Measurements from ENCODE around the gene RAB26.

The RAB26 gene

DNA sequence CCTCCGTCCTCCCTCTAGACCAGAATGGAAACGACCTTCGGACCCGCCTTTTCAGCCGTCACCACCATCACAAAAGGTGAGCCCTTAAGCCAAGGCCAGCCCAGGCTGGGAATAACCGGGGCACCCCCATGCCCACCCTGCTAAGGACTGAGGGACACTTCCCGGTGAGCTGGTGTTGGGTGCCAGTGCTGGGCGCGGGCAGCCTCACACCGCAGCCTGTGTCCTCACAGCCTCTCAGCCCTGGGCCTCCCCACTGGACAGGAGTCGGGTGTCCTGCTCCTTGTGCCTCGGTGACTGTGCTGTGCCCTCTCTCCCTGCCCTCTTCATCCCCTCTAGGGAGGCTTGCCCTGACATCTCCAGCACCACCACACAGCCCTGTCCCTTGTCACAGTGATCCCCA lies 17.4 kb downstream of the RAB26 start:
- Histone ChIP-seq H2AFZ (ENCODE audit: low read depth, low read length) (no peak overlapping the region), H3K4me3 (ENCODE audit: low read length) (no peak overlapping the region), H3K9me3 (ENCODE audit: low read length) (no peaks in the 10 kb centered on the region), H3K27me3 (ENCODE audit: insufficient read depth, low read length) (no peaks in the 10 kb centered on the region), H3K36me3 (ENCODE audit: insufficient read depth, low read length) (peaks cover 24% of the 10 kb centered on the region), H3K4me1 (ENCODE audit: insufficient read depth, low read length) (peaks cover under 1% of the 10 kb centered on the region)

DNA sequence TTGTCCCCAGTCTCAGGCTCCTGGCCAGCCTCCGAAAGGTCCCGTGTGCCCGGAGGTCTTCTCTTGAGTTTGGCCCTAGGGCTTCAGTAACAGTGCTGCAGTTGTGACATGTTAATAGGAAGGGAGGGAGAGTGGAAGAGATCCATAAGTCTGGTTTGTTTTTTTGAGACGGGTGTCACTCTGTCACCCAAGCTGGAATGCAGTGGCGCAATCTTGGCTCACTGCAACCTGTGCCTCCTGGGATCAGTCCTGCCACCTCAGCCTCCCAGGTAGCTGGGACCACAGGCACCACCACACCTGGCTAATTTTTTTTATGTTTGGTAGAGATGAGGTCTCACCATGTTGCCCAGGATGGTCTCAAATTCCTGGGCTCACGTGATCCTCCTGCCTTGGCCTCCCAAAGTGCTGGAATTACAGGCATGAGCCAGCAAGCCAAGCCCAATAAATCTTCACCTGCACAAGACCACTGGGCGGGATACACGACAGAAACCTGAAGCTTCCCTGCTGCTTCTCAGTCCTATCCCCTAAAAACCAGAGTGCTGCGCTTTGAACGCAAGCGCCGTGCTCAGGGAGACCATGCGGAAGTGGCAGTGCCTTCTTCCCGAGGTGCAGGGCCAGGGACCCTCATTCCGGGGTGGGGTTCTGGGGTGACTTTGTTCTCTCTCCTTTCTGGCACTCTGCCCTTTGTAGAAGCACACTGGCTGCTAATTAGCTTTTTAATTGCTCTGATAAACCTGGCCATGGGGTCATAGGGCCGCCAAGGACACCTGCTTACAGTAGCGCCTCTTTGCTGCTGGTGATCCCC lies 18.0 kb downstream of the RAB26 start:
- H3K4me1 ChIP-seq (ENCODE audit: insufficient read depth, low read length) = no peaks in the 10 kb centered on the region
- H2AFZ ChIP-seq (ENCODE audit: low read depth, low read length) = no peak overlapping the region
- H3K4me3 ChIP-seq (ENCODE audit: low read length) = no peak overlapping the region
- no peaks in the 10 kb centered on the region for H3K9me3 ChIP-seq (ENCODE audit: low read length)
- peaks cover 28% of the 10 kb centered on the region for H3K36me3 ChIP-seq (ENCODE audit: insufficient read depth, low read length)
- H3K27me3 ChIP-seq (ENCODE audit: insufficient read depth, low read length) = no peaks in the 10 kb centered on the region

DNA sequence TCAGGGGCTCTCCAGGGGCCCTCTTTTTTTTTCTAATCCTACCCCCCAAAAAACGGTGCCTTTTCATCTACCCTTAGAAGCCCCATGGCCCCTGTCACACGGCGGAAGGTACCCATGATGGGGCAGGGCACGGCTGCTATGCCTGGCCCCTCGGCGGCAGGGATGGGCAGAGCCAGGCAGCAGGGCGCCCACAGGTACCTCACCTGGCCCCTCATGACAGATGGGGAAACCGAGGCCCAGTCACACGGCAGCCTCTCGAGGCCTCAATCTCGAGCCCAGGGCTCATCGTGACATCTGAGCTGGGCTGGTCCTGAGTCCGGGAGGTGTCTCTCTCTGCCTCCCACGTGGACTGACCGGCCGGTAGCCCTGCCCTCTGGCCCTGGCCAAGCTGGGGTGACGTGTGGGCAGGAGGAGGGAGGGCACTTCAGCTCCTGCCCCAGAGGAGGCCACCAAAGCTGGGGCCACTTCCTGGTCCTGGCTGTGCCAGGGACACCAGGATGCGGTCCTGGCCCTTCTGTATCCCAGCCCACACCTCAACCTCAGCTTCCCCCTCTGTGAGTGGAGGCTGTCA lies 18.7 kb downstream of the RAB26 start:
- Histone ChIP-seq H3K9me3 (ENCODE audit: low read length) (no peaks in the 10 kb centered on the region), H3K4me3 (ENCODE audit: low read length) (no peak overlapping the region), H3K4me1 (ENCODE audit: insufficient read depth, low read length) (no peaks in the 10 kb centered on the region), H3K36me3 (ENCODE audit: insufficient read depth, low read length) (peaks cover 35% of the 10 kb centered on the region), H3K27me3 (ENCODE audit: insufficient read depth, low read length) (no peaks in the 10 kb centered on the region), H2AFZ (ENCODE audit: low read depth, low read length) (no peak overlapping the region)

DNA sequence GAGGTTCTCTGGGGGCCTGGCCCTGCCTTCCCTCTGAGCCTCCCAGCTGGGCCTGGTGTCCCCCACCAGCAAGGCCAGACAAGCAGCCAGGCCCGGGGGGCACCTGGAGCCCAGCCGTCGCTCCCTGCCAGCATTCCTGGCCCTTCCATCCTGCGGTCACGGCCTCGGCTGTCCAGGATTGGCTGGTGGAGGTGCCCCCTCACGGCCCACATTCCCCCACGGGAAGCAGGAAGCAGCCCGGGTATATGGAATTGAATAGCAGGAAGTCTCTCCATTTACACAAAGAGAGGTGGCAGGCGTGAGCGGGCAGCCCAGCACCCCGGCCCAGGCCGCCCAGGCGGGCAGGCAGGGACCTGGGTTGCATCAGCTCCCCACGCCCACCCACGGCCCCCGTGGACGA lies 21.7 kb downstream of the RAB26 start:
- Histone ChIP-seq H3K9me3 (ENCODE audit: low read length) (no peaks in the 10 kb centered on the region), H3K27me3 (ENCODE audit: insufficient read depth, low read length) (no peaks in the 10 kb centered on the region), H3K36me3 (ENCODE audit: insufficient read depth, low read length) (peaks cover 60% of the 10 kb centered on the region), H3K4me1 (ENCODE audit: insufficient read depth, low read length) (no peaks in the 10 kb centered on the region), H3K4me3 (ENCODE audit: low read length) (no peak overlapping the region), H2AFZ (ENCODE audit: low read depth, low read length) (no peak overlapping the region)

DNA sequence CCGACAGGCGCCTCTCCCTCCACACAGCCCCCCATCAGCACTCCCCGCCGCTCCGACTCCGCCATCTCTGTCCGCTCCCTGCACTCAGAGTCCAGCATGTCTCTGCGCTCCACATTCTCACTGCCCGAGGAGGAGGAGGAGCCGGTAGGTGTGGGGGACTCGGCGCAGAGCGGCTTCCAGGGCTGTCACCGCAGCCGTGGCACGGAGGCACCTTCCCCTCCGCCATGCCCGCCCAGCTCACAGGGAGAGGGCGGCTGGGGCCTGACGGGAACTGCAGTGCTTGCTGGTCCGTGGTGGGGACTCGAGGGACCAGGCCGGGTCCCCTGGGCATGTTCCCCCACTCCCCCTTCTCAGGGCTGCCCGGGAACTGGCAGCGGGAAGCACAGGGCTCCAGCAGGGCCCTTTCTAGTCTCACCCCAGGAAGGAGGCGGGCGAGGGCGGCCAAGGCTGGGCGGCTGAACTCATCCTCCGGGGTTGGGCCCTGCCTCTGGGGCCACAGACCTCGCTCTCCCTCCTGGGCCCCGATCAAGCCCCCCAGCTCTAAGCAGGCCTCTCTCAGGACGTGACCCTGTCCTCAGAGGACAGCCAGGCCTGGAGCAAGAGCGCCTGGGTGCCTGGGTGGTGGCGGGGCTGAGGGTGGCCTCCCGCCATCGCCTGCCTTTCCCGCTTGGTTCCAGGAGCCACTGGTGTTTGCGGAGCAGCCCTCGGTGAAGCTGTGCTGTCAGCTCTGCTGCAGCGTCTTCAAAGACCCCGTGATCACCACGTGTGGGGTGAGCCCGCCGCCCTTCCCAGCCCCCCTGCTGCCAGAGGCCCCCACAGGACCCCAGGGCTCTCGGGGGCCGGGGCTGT lies 22.4 kb downstream of the RAB26 start:
- H3K9me3 ChIP-seq (ENCODE audit: low read length) = no peaks in the 10 kb centered on the region
- no peaks in the 10 kb centered on the region for H3K4me1 ChIP-seq (ENCODE audit: insufficient read depth, low read length)
- H3K36me3 ChIP-seq (ENCODE audit: insufficient read depth, low read length) = peaks cover 63% of the 10 kb centered on the region

GRCh38 chr16:2171601-2172178 lies 23.3 kb downstream of the RAB26 start:
- peaks cover 65% of the 10 kb centered on the region for H3K36me3 ChIP-seq (ENCODE audit: insufficient read depth, low read length)
- no peaks in the 10 kb centered on the region for H3K27me3 ChIP-seq (ENCODE audit: insufficient read depth, low read length)
- no peak overlapping the region for H3K4me3 ChIP-seq (ENCODE audit: low read length)
- no peaks in the 10 kb centered on the region for H3K4me1 ChIP-seq (ENCODE audit: insufficient read depth, low read length)
- H2AFZ ChIP-seq (ENCODE audit: low read depth, low read length) = no peak overlapping the region
- H3K9me3 ChIP-seq (ENCODE audit: low read length) = no peaks in the 10 kb centered on the region

More for the DNA sequence above, 22.4 kb downstream of the RAB26 start:
- H3K27me3 ChIP-seq (ENCODE audit: insufficient read depth, low read length) = no peaks in the 10 kb centered on the region
- no peak overlapping the region for H2AFZ ChIP-seq (ENCODE audit: low read depth, low read length)
- no peak overlapping the region for H3K4me3 ChIP-seq (ENCODE audit: low read length)

- no peaks in the 10 kb centered on the region for H3K9me3 ChIP-seq (ENCODE audit: low read length)
- H2AFZ ChIP-seq (ENCODE audit: low read depth, low read length) = no peak overlapping the region
- no peaks in the 10 kb centered on the region for H3K27me3 ChIP-seq (ENCODE audit: insufficient read depth, low read length)
- H3K36me3 ChIP-seq (ENCODE audit: insufficient read depth, low read length) = peaks cover 69% of the 10 kb centered on the region
- no peak overlapping the region for H3K4me3 ChIP-seq (ENCODE audit: low read length)
- no peaks in the 10 kb centered on the region for H3K4me1 ChIP-seq (ENCODE audit: insufficient read depth, low read length)
These were observed 24.4 kb downstream of the RAB26 start for GRCh38 chr16:2172688-2173335.

- no peak overlapping the region for H2AFZ ChIP-seq (ENCODE audit: low read depth, low read length)
These were observed 24.9 kb downstream of the RAB26 start for GRCh38 chr16:2173366-2173765.

GRCh38 chr16:2173916-2174315 lies 25.5 kb downstream of the RAB26 start:
- Histone ChIP-seq H3K4me3 (ENCODE audit: low read length) (no peak overlapping the region), H3K4me1 (ENCODE audit: insufficient read depth, low read length) (no peaks in the 10 kb centered on the region), H3K9me3 (ENCODE audit: low read length) (no peaks in the 10 kb centered on the region), H2AFZ (ENCODE audit: low read depth, low read length) (no peak overlapping the region), H3K27me3 (ENCODE audit: insufficient read depth, low read length) (no peaks in the 10 kb centered on the region), H3K36me3 (ENCODE audit: insufficient read depth, low read length) (peaks cover 65% of the 10 kb centered on the region)

More at GRCh38 chr16:2173366-2173765, 24.9 kb downstream of the RAB26 start:
- peaks cover 66% of the 10 kb centered on the region for H3K36me3 ChIP-seq (ENCODE audit: insufficient read depth, low read length)
- H3K4me1 ChIP-seq (ENCODE audit: insufficient read depth, low read length) = no peaks in the 10 kb centered on the region
- H3K27me3 ChIP-seq (ENCODE audit: insufficient read depth, low read length) = no peaks in the 10 kb centered on the region
- H3K9me3 ChIP-seq (ENCODE audit: low read length) = no peaks in the 10 kb centered on the region
- H3K4me3 ChIP-seq (ENCODE audit: low read length) = no peak overlapping the region

GRCh38 chr16:2174396-2175131 lies 26.1 kb downstream of the RAB26 start:
- Histone ChIP-seq H3K36me3 (ENCODE audit: insufficient read depth, low read length) (peaks cover 65% of the 10 kb centered on the region), H2AFZ (ENCODE audit: low read depth, low read length) (no peak overlapping the region), H3K4me1 (ENCODE audit: insufficient read depth, low read length) (no peaks in the 10 kb centered on the region), H3K4me3 (ENCODE audit: low read length) (no peak overlapping the region), H3K27me3 (ENCODE audit: insufficient read depth, low read length) (no peaks in the 10 kb centered on the region), H3K9me3 (ENCODE audit: low read length) (no peaks in the 10 kb centered on the region)

DNA sequence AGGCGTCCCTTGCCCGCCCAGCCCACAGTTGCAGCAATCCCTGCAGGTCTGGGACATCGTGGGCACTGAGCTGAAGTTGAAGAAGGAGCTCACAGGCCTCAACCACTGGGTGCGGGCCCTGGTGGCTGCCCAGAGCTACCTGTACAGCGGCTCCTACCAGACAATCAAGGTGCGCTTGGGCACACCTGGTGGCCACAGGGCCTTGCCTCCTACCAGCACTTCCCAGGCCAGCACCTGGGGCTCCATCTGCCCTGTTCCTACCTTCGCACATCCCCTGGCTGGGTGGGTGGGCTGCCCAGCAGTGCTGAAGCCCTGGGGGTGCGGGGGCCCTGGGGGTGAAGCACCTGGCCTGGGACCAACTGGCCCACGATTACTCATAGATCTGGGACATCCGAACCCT lies 27.0 kb downstream of the RAB26 start:
- Histone ChIP-seq H3K27me3 (ENCODE audit: insufficient read depth, low read length) (no peaks in the 10 kb centered on the region), H3K4me1 (ENCODE audit: insufficient read depth, low read length) (no peaks in the 10 kb centered on the region), H3K4me3 (ENCODE audit: low read length) (no peak overlapping the region), H3K36me3 (ENCODE audit: insufficient read depth, low read length) (peaks cover 65% of the 10 kb centered on the region), H2AFZ (ENCODE audit: low read depth, low read length) (no peak overlapping the region), H3K9me3 (ENCODE audit: low read length) (no peaks in the 10 kb centered on the region)

DNA sequence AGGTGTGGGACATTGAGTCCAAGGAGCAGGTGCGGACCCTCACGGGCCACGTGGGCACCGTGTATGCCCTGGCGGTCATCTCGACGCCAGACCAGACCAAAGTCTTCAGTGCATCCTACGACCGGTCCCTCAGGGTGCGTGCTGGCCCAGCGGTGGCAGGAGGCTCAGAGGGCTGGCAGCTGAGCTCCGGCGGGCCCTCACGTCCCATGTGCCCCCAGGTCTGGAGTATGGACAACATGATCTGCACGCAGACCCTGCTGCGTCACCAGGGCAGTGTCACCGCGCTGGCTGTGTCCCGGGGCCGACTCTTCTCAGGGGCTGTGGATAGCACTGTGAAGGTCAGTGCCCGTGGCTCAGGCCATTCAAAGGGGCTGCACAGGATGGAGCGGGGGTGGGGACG lies 27.6 kb downstream of the RAB26 start:
- Histone ChIP-seq H3K36me3 (ENCODE audit: insufficient read depth, low read length) (peaks cover 65% of the 10 kb centered on the region), H3K27me3 (ENCODE audit: insufficient read depth, low read length) (no peaks in the 10 kb centered on the region), H3K9me3 (ENCODE audit: low read length) (no peaks in the 10 kb centered on the region), H2AFZ (ENCODE audit: low read depth, low read length) (no peak overlapping the region), H3K4me1 (ENCODE audit: insufficient read depth, low read length) (no peaks in the 10 kb centered on the region), H3K4me3 (ENCODE audit: low read length) (no peak overlapping the region)
